HEK293T (cell line): ENCODE data around the gene TBC1D16.

Source experiments
- FOXA1 ChIP-seq: fragments of 450-650 bp; IDR thresholded peaks from 2 replicates; pipeline ENCODE4 v1.6.1; 2016; ENCODE audit warnings: mild to moderate bottlenecking
- FOXK2 ChIP-seq: fragments of 450-650 bp; IDR thresholded peaks from 2 replicates; pipeline ENCODE4 v1.6.1; 2016; ENCODE audit warnings: mild to moderate bottlenecking
- HDGF ChIP-seq: fragments of 450-650 bp; IDR thresholded peaks from 2 replicates; pipeline ENCODE4 v1.6.1; 2017; ENCODE audit warnings: antibody characterized with exemption, borderline replicate concordance
- L3MBTL2 ChIP-seq: fragments of 450-650 bp; conservative IDR thresholded peaks from 2 replicates; pipeline ENCODE4 v1.6.1; 2016; ENCODE audit warnings: mild to moderate bottlenecking
- SP1 ChIP-seq: fragments of 450-650 bp; IDR thresholded peaks from 2 replicates; pipeline ENCODE4 v1.6.1; 2017

- no peak for TF ChIP-seq SP1
- no peak for TF ChIP-seq FOXA1
- no peak for TF ChIP-seq L3MBTL2
- TF ChIP-seq HDGF: no peak
- TF ChIP-seq FOXK2: no peak
These were observed 52.7 kb downstream of the TBC1D16 start for GRCh38 chr17:79982986-79983385.
